ENCODE results near the gene PDRG1. TPM values are rescaled to one million over a fixed set of nuclear protein-coding genes. Genes with fewer than 3 reads are reported as not detected.

Gene PDRG1
- total RNA-seq, 2 donors from 2014 or later = 7.2 to 9.0 TPM

DNA sequence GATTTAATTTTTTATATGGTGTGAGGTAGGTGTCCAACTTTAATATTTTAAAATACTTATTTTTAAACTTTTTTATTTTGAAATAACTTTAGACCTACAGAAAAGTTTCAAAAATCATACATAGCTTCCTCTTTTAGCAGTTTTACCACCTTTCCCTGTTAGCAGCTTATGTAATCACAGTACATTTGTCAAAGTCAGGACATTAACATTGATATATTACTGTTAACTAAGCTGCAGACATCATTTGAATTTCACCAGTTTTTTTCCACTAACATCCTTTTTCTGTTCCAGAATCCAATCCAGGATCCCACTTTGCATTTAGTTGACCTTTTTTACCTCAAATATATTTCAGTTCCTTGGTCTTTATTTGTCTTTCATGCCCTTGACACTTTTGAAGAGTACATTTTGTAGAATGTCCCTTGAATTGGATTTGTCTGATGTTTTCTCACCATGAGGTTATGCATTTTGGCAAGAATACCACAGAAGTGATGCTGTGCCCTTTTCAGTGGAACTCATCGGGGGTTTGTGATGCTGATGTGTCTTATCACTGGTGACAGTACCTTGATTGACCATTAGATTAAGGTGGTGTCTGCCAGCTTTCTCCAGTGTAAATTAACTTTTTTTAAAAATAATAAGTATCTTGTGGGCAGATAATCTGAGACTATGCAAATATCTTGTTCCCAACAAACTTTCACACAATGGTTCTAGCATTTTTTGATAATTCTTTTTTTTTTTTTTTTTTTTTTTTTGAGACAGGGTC lies 48.0 kb downstream of the PDRG1 start:
- Mint-ChIP-seq H3K4me3 (no peak overlapping the region), H3K4me1 (peaks cover 2% of the 10 kb centered on the region), H3K27ac (no peak overlapping the region), H3K27me3 (peaks cover 24% of the 10 kb centered on the region), H3K36me3 (ENCODE audit: low read depth) (peaks cover 5% of the 10 kb centered on the region)
- ATAC-seq (no peak), DNase-seq (no peak)
- no peaks in the 10 kb centered on the region for H3K9me3 ChIP-seq (ENCODE audit: control insufficient read depth, low read length, poor library complexity, severe bottlenecking)

DNA sequence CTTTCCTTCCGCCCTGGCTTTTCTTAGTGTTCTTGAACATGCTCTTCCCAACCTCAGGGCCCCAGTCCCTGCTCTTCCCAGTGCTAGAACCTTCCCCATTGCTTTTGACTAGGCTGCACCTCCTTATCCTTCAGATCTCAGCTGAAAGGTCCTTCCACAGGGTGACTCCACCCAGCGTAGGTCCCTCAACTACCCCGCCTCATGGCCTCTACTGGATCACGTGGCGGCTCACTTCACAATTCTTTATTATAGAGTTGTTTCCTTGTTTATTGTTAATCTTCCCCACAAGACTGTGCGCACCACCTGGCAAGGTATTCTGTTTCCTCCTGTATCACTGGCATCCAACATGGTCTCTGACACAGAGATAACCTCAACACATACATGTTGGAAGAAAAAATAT lies 50.2 kb downstream of the PDRG1 start:
- Mint-ChIP-seq H3K36me3 (ENCODE audit: low read depth) (peaks cover 2% of the 10 kb centered on the region), H3K4me3 (no peak overlapping the region), H3K4me1 (no peaks in the 10 kb centered on the region), H3K27me3 (peaks cover 30% of the 10 kb centered on the region), H3K27ac (no peak overlapping the region)
- DNase-seq = no peak
- H3K9me3 ChIP-seq (ENCODE audit: control insufficient read depth, low read length, poor library complexity, severe bottlenecking) = no peaks in the 10 kb centered on the region
- no peak for ATAC-seq

DNA sequence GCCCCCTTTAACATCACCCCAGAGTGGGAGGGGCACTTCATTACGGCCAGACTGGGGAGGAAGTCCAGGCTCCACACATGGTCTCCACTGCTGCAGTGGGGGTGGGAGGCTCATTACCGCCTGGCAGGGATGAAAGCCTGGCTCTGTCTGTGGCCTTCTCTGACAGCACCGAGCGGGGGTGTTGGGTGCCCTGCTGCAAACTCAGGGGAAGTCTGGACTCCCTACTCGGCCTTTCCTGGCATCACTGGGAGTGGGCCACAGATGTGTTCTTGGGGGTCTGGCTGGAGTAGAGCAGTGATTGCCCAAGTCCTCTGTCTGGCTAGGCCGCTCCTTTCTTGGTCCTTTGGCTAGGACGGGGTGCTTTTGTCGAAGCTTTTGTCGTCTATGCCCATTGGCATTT lies 54.3 kb downstream of the PDRG1 start:
- no peaks in the 10 kb centered on the region for H3K9me3 ChIP-seq (ENCODE audit: control insufficient read depth, low read length, poor library complexity, severe bottlenecking)
- ATAC-seq (no peak), DNase-seq (no peak)
- H3K4me3 Mint-ChIP-seq = no peak overlapping the region
- peaks cover 45% of the 10 kb centered on the region for H3K27me3 Mint-ChIP-seq
- peaks cover 2% of the 10 kb centered on the region for H3K36me3 Mint-ChIP-seq (ENCODE audit: low read depth)
- H3K4me1 Mint-ChIP-seq = peaks cover 2% of the 10 kb centered on the region
- no peak overlapping the region for H3K27ac Mint-ChIP-seq

DNA sequence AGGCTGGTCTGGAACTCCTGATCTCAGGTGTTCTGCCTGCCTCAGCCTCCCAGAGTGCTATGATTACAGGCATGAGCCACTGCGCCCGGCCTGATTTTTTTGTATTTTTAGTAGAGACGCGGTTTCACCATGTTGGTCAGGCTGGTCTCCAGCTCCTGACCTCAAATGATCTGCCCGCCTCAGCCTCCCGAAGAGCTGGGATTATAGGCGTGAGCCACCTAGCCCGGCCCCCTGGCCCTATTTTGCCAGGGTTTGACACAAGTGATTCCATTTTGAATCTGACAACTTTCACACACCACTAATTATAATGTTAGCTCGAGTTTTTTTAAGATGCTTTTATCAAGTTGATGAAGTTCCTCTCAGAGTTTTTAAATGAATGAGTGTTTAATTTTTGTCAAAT lies 55.8 kb downstream of the PDRG1 start:
- no peak for DNase-seq
- Mint-ChIP-seq H3K36me3 (ENCODE audit: low read depth) (peaks cover 2% of the 10 kb centered on the region), H3K4me1 (peaks cover 2% of the 10 kb centered on the region), H3K27me3 (peaks cover 48% of the 10 kb centered on the region), H3K27ac (no peak overlapping the region), H3K4me3 (no peak overlapping the region)
- no peaks in the 10 kb centered on the region for H3K9me3 ChIP-seq (ENCODE audit: control insufficient read depth, low read length, poor library complexity, severe bottlenecking)
- no peak for ATAC-seq

DNA sequence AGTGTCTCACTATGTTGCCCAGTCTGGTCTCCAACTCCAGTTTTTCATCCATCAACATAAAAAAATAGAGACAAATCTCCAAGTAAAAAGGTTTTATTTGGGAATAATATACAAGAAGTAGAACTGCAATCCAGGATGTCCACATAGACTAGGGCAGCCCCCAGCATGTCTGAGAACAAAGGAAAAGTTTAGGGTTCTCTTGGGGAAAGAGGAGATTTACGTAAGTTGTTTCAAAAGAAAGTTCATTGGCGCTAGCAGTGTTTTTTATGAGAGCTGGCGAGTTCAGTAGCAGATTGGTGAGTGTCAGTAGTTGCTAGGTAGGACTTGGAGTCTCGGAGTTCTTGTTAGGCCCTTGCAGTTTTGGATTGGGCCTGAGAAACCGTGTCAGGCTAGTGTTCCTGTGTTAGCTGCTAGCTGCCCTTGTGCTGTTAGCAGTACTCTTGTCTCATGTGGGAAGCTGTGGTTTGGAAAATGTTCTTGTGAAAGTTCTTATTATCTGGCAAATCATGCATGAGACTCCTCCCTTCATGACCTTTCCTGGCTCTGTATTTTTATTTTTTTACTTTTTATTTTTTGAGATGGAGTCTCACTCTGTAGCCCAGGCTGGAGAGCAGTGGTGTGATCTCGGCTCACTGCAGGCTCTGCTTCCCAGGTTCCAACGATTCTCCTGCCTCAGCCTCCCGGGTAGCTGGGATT lies 56.7 kb downstream of the PDRG1 start:
- Mint-ChIP-seq H3K27ac (no peak overlapping the region), H3K27me3 (peaks cover 48% of the 10 kb centered on the region), H3K36me3 (ENCODE audit: low read depth) (no peaks in the 10 kb centered on the region), H3K4me1 (peaks cover 2% of the 10 kb centered on the region), H3K4me3 (no peak overlapping the region)
- DNase-seq = no peak
- no peaks in the 10 kb centered on the region for H3K9me3 ChIP-seq (ENCODE audit: control insufficient read depth, low read length, poor library complexity, severe bottlenecking)
- peak; percentile 79 for ATAC-seq

Other genes with a start within 250 kb of the PDRG1 start
- 10 to 100 TPM; 35.6 to 59.1 TPM for gene BCL2L1, start 229.2 kb downstream of the PDRG1 start, total RNA-seq
- 1 to 10 TPM in 1 of 2 donors, under 1 TPM in 1; 0.57 to 2.0 TPM for gene TPX2, start 212.8 kb downstream of the PDRG1 start, total RNA-seq
- not detected for gene MYLK2, start 132.7 kb downstream of the PDRG1 start, total RNA-seq
- not detected for gene FOXS1, start 106.4 kb downstream of the PDRG1 start, total RNA-seq
- not detected for gene DUSP15, start 81.5 kb downstream of the PDRG1 start, total RNA-seq
- not detected for gene TTLL9, start 81.4 kb downstream of the PDRG1 start, total RNA-seq
- not detected for gene XKR7, start 16.1 kb upstream of the PDRG1 start, total RNA-seq
- not detected for gene CCM2L, start 58.4 kb upstream of the PDRG1 start, total RNA-seq
- gene HCK, start 100.2 kb upstream of the PDRG1 start, total RNA-seq = 1 to 10 TPM; 1.3 to 7.5 TPM
- 10 to 100 TPM; 41.2 to 42.4 TPM for gene TM9SF4, start 157.7 kb upstream of the PDRG1 start, total RNA-seq

Measured in T-helper 17 cell (primary cell).